ENCODE data around the gene ADAMTS17.

Gene ADAMTS17

GRCh38 chr15:100168787-100169186, 173.0 kb downstream of the ADAMTS17 start:
- Histone ChIP-seq H3K4me3 (ENCODE audit: low read depth, low read length) (no peak overlapping the region), H3K27ac (no peak overlapping the region), H2AFZ (no peak overlapping the region), H3K9me3 (ENCODE audit: control insufficient read depth, low read length) (no peaks in the 10 kb centered on the region), H3K79me2 (no peaks in the 10 kb centered on the region), H3K4me2 (ENCODE audit: low read length) (no peak overlapping the region), H3K27me3 (ENCODE audit: control insufficient read depth, insufficient read depth, low read length) (no peaks in the 10 kb centered on the region), H3K4me1 (no peaks in the 10 kb centered on the region), H3K36me3 (ENCODE audit: control insufficient read depth, insufficient read depth, low read length) (no peaks in the 10 kb centered on the region), H3K9ac (no peak overlapping the region)
- TF ChIP-seq CTCF (IDR thresholded peaks at IDR 0.05) = no peak

- Histone ChIP-seq H3K4me2 (ENCODE audit: low read length) (no peak overlapping the region), H3K9ac (no peak overlapping the region), H3K4me3 (ENCODE audit: low read depth, low read length) (no peak overlapping the region), H3K27me3 (ENCODE audit: control insufficient read depth, insufficient read depth, low read length) (no peaks in the 10 kb centered on the region), H3K36me3 (ENCODE audit: control insufficient read depth, insufficient read depth, low read length) (no peaks in the 10 kb centered on the region), H2AFZ (no peak overlapping the region), H3K27ac (no peak overlapping the region), H3K4me1 (no peaks in the 10 kb centered on the region), H3K9me3 (ENCODE audit: control insufficient read depth, low read length) (no peaks in the 10 kb centered on the region), H3K79me2 (no peaks in the 10 kb centered on the region)
- TF ChIP-seq CTCF (IDR thresholded peaks at IDR 0.05) = no peak
Measured at GRCh38 chr15:100167884-100168375, 173.8 kb downstream of the ADAMTS17 start.

DNA sequence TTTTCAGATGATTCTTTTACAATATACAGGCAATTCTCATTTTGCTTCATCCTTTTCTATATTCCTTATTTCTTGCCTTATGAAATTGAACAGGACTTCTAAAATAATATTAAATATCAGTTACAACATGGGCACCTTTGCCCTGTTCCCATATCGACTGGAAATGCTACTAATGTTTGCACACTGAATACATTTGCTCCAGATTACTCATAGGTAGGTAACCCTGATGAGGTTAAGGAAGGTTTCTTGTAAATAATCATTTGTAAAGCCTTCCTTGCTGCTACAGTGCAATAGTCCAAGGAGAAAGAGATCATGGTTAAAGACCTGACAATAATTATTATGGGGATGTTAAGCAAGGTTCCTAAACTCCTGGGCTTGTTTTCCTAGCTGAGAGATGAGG, 175.5 kb downstream of the ADAMTS17 start:
- Histone ChIP-seq H3K79me2 (no peaks in the 10 kb centered on the region), H3K9me3 (ENCODE audit: control insufficient read depth, low read length) (no peaks in the 10 kb centered on the region), H3K36me3 (ENCODE audit: control insufficient read depth, insufficient read depth, low read length) (no peaks in the 10 kb centered on the region), H2AFZ (no peak overlapping the region), H3K4me2 (ENCODE audit: low read length) (no peak overlapping the region), H3K4me1 (no peaks in the 10 kb centered on the region), H3K27ac (no peak overlapping the region), H3K9ac (no peak overlapping the region), H3K27me3 (ENCODE audit: control insufficient read depth, insufficient read depth, low read length) (no peaks in the 10 kb centered on the region), H3K4me3 (ENCODE audit: low read depth, low read length) (no peak overlapping the region)
- TF ChIP-seq CTCF (IDR thresholded peaks at IDR 0.05) = no peak

DNA sequence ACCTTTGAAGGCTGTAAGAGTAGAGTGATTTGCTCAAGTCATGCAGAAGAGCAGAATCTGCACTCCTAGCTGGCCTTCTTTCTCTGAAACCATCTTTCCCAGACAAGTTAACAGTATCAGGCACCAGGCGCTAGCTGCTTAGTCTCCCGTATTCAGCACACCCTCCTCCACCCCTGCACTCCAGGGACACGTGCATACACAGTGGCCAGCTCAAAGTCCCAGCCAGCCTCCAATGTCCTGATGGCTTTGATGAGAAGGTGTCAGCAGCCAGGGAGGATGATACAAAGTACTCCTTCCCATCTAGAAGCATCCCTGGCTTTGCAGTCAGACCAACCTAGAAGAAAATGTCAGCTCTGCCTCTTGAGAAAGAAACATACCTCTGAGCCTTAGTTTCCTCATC, 177.8 kb downstream of the ADAMTS17 start:
- no peaks in the 10 kb centered on the region for H3K27me3 ChIP-seq (ENCODE audit: control insufficient read depth, insufficient read depth, low read length)
- no peak for TF ChIP-seq CTCF (IDR thresholded peaks at IDR 0.05)
- no peak overlapping the region for H2AFZ ChIP-seq
- no peak overlapping the region for H3K4me2 ChIP-seq (ENCODE audit: low read length)
- no peak overlapping the region for H3K9ac ChIP-seq
- no peaks in the 10 kb centered on the region for H3K79me2 ChIP-seq
- H3K4me1 ChIP-seq = no peaks in the 10 kb centered on the region
- H3K36me3 ChIP-seq (ENCODE audit: control insufficient read depth, insufficient read depth, low read length) = no peaks in the 10 kb centered on the region
- H3K4me3 ChIP-seq (ENCODE audit: low read depth, low read length) = no peak overlapping the region
- H3K27ac ChIP-seq = no peak overlapping the region
- no peaks in the 10 kb centered on the region for H3K9me3 ChIP-seq (ENCODE audit: control insufficient read depth, low read length)

DNA sequence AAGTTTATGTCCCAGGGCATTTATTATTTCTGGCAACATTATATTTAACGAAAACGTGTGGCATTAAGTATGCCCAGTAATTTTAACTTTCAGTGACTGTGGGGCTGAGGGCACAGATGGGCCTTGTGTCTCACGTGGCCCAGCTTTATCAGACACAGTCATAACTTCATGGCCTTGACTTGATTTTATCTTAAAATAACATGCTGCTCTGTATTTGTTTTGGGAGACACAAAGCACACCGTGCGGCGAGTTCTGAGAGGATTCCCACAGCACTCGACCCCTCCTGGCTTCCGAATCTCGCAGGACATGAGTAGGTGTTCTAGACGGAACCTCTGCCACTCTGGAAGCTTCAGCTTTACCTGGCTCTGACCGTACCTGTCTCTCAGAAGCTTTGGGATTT, 180.8 kb downstream of the ADAMTS17 start:
- no peaks in the 10 kb centered on the region for H3K27me3 ChIP-seq (ENCODE audit: control insufficient read depth, insufficient read depth, low read length)
- H2AFZ ChIP-seq = no peak overlapping the region
- H3K4me1 ChIP-seq = no peaks in the 10 kb centered on the region
- no peak overlapping the region for H3K4me3 ChIP-seq (ENCODE audit: low read depth, low read length)
- no peak overlapping the region for H3K9ac ChIP-seq
- no peaks in the 10 kb centered on the region for H3K79me2 ChIP-seq
- H3K36me3 ChIP-seq (ENCODE audit: control insufficient read depth, insufficient read depth, low read length) = no peaks in the 10 kb centered on the region
- no peak for TF ChIP-seq CTCF (IDR thresholded peaks at IDR 0.05)
- no peak overlapping the region for H3K4me2 ChIP-seq (ENCODE audit: low read length)
- no peaks in the 10 kb centered on the region for H3K9me3 ChIP-seq (ENCODE audit: control insufficient read depth, low read length)
- no peak overlapping the region for H3K27ac ChIP-seq
